H1 (cell line): ENCODE results near the gene KCND1. TPM values are rescaled to one million over a fixed set of nuclear protein-coding genes. Genes with fewer than 3 reads are reported as not detected.

Experiments used
- CTCF ChIA-PET: fragments of 300-600 bp; sonication (Branson Sonifier 250); formaldehyde crosslinking; loops from one replicate; lab custom pipeline; 2021; ENCODE audit not compliant: partially characterized antibody; lab: Charles Lee
- POLR2A ChIA-PET: fragments of 300-600 bp; sonication (Branson Sonifier 250); formaldehyde crosslinking; loops from one replicate; lab custom pipeline; 2021; ENCODE audit warnings: inconsistent platforms; ENCODE audit not compliant: partially characterized antibody; lab: Charles Lee
- DNase-seq, 2 experiments: peaks; one replicate each; pipeline versions ENCODE4 v3.0.0 to v3.0.0-alpha.2; 2010 to 2022; ENCODE audit warnings: low spot score in 2 of 2, low read depth in 1 of 2, mixed read lengths in 1 of 2
- FAIRE-seq: peaks from 2 replicates; lab custom pipeline; 2011; peaks lifted over from hg19 to GRCh38; lab: Jason Lieb, UNC
- H2AFZ ChIP-seq: 2 replicates; pipeline ENCODE4 v1.8.1; 2012; ENCODE audit warnings: low read length, inconsistent platforms
- H2AK5ac ChIP-seq: 2 replicates; pipeline ENCODE4 v1.6.1; 2013; ENCODE audit warnings: low read depth, low read length
- H2BK120ac ChIP-seq: replicated peaks from 2 replicates; pipeline ENCODE3; 2013; ENCODE audit warnings: low read depth, low read length, inconsistent platforms
- H2BK12ac ChIP-seq: 2 replicates; pipeline ENCODE4 v1.6.1; 2013; ENCODE audit warnings: low read depth, low read length
- H2BK15ac ChIP-seq: 2 replicates; pipeline ENCODE4 v1.6.1; 2013; ENCODE audit warnings: low read length
- H2BK20ac ChIP-seq: 2 replicates; pipeline ENCODE4 v1.6.1; 2013; ENCODE audit warnings: low read length
- H2BK5ac ChIP-seq: 2 replicates; pipeline ENCODE4 v1.6.1; 2013; ENCODE audit warnings: low read depth, low read length
- H3K14ac ChIP-seq: 2 replicates; pipeline ENCODE4 v1.6.1; 2013; ENCODE audit warnings: inconsistent platforms; ENCODE audit not compliant: insufficient read length
- H3K18ac ChIP-seq: 2 replicates; pipeline ENCODE4 v1.6.1; 2013; ENCODE audit warnings: low read length; ENCODE audit errors: extremely low read depth
- H3K23ac ChIP-seq: 2 replicates; pipeline ENCODE4 v1.6.1; 2013; ENCODE audit warnings: inconsistent platforms; ENCODE audit not compliant: insufficient read length
- H3K23me2 ChIP-seq: 2 replicates; pipeline ENCODE4 v1.6.1; 2013; ENCODE audit warnings: low read depth, low read length
- H3K27ac ChIP-seq: 2 replicates; pipeline ENCODE4 v1.6.1; 2011; ENCODE audit warnings: low read depth, low read length, inconsistent platforms
- H3K27me3 ChIP-seq, 4 experiments: replicated peaks in 1 of 4; 1 replicate in 1 of 4; 2 replicates in 3 of 4; pipeline versions ENCODE4 v1.6.1 to v1.8.1; 2011 to 2013; ENCODE audit warnings: low read length in 3 of 4, mild to moderate bottlenecking in 3 of 4, inconsistent platforms in 2 of 4, mixed read lengths in 2 of 4, moderate library complexity in 1 of 4; ENCODE audit not compliant: control insufficient read depth in 3 of 4, insufficient read depth in 3 of 4; ENCODE audit errors: extremely low read depth in 1 of 4
- H3K36me3 ChIP-seq, 4 experiments: 2 replicates each; pipeline versions ENCODE4 v1.6.1 to v1.8.1; 2011 to 2013; ENCODE audit warnings: mild to moderate bottlenecking in 4 of 4, low read length in 3 of 4, moderate library complexity in 2 of 4, control low read depth in 1 of 4, inconsistent platforms in 1 of 4; ENCODE audit not compliant: insufficient read depth in 4 of 4, control insufficient read depth in 2 of 4
- H3K4ac ChIP-seq: replicated peaks from 2 replicates; pipeline ENCODE3; 2013; ENCODE audit warnings: low read length, low read depth, mixed read lengths, inconsistent platforms; ENCODE audit not compliant: insufficient read length
- H3K4me1 ChIP-seq, 4 experiments: replicated peaks in 1 of 4; 1 replicate in 1 of 4; 2 replicates in 3 of 4; pipeline versions ENCODE4 v1.6.1 to v1.8.1; 2011 to 2013; ENCODE audit warnings: low read length in 3 of 4, inconsistent platforms in 2 of 4, mixed read lengths in 1 of 4; ENCODE audit not compliant: insufficient read depth in 4 of 4, control insufficient read depth in 3 of 4
- H3K4me2 ChIP-seq, 2 experiments: 2 replicates each; pipeline versions ENCODE4 v1.6.1 to v1.8.1; 2011 to 2013; ENCODE audit warnings: low read depth in 2 of 2, low read length in 2 of 2, control low read depth in 1 of 2, inconsistent platforms in 1 of 2, mild to moderate bottlenecking in 1 of 2; ENCODE audit not compliant: insufficient read depth in 1 of 2
- H3K4me3 ChIP-seq, 4 experiments: fragments of 200-600, 300-600 bp in 1 of 4; sonication (generic), shearing (Covaris generic), sonication (Bioruptor Twin) in 1 of 4; 2 replicates each; pipeline versions ENCODE4 v1.5.1 to v1.8.1; 2011 to 2016; ENCODE audit warnings: low read length in 4 of 4, low read depth in 3 of 4, control low read depth in 2 of 4, inconsistent platforms in 2 of 4, mild to moderate bottlenecking in 2 of 4, mixed read lengths in 1 of 4, moderate library complexity in 1 of 4; ENCODE audit not compliant: insufficient read depth in 2 of 4; ENCODE audit errors: extremely low read depth in 1 of 4
- H3K56ac ChIP-seq: replicated peaks from 2 replicates; pipeline ENCODE3; 2013; ENCODE audit warnings: low read depth, mild to moderate bottlenecking, mixed read lengths, low read length, inconsistent platforms; ENCODE audit not compliant: insufficient read length
- H3K79me1 ChIP-seq: 2 replicates; pipeline ENCODE4 v1.6.1; 2013; ENCODE audit warnings: low read depth, low read length, control low read depth
- H3K79me2 ChIP-seq, 2 experiments: 2 replicates each; pipeline versions ENCODE4 v1.6.1 to v1.8.1; 2012 to 2013; ENCODE audit warnings: low read length in 2 of 2, mild to moderate bottlenecking in 2 of 2, inconsistent platforms in 1 of 2; ENCODE audit not compliant: insufficient read depth in 2 of 2, control insufficient read depth in 1 of 2
- H3K9ac ChIP-seq, 4 experiments: replicated peaks in 1 of 4; 1 replicate in 1 of 4; 2 replicates in 3 of 4; pipeline versions ENCODE4 v1.6.1 to v1.8.1; 2011 to 2013; ENCODE audit warnings: low read depth in 3 of 4, low read length in 3 of 4, control low read depth in 2 of 4, mild to moderate bottlenecking in 2 of 4, moderate library complexity in 2 of 4, inconsistent platforms in 1 of 4; ENCODE audit errors: extremely low read depth in 1 of 4
- H3K9me3 ChIP-seq, 2 experiments: 2 replicates each; pipeline versions ENCODE4 v1.6.1 to v1.8.1; 2012 to 2013; ENCODE audit warnings: mild to moderate bottlenecking in 2 of 2, moderate library complexity in 2 of 2, control low read depth in 1 of 2, inconsistent platforms in 1 of 2, low read depth in 1 of 2, low read length in 1 of 2, mixed read lengths in 1 of 2; ENCODE audit not compliant: insufficient read depth in 2 of 2
- H4K20me1 ChIP-seq, 2 experiments: replicated peaks in 1 of 2; 2 replicates each; pipeline versions ENCODE3 to v1.8.1; 2011 to 2013; ENCODE audit warnings: inconsistent platforms in 2 of 2, low read length in 2 of 2, mild to moderate bottlenecking in 1 of 2; ENCODE audit not compliant: insufficient read depth in 2 of 2, control insufficient read depth in 1 of 2
- H4K5ac ChIP-seq: 2 replicates; pipeline ENCODE4 v1.6.1; 2013; ENCODE audit warnings: low read length, low read depth, mixed read lengths, inconsistent platforms; ENCODE audit not compliant: insufficient read length
- H4K8ac ChIP-seq: 2 replicates; pipeline ENCODE4 v1.8.0; 2013; ENCODE audit warnings: mild to moderate bottlenecking, moderate library complexity, low read length, inconsistent platforms; ENCODE audit not compliant: insufficient read depth; ENCODE audit errors: extremely low read depth
- H4K91ac ChIP-seq: replicated peaks from 2 replicates; pipeline ENCODE3; 2013; ENCODE audit warnings: low read length, mixed read lengths, inconsistent platforms; ENCODE audit not compliant: insufficient read length
- BRCA1 ChIP-seq: IDR thresholded peaks from 2 replicates; pipeline ENCODE4 v1.6.1; 2012; ENCODE audit warnings: low read depth, low read length, improper control_type of control experiment
- CBX8 ChIP-seq: fragments of 300-800, 300-1000 bp; sonication (generic); IDR thresholded peaks from 2 replicates; pipeline ENCODE4 v1.7.1; 2016; ENCODE audit warnings: low read depth, low read length, borderline replicate concordance
- EGR1 ChIP-seq: IDR thresholded peaks from 2 replicates; pipeline ENCODE4 v1.6.1; 2011; ENCODE audit warnings: low read depth, low read length, borderline replicate concordance
- JUN ChIP-seq: IDR thresholded peaks from 2 replicates; pipeline ENCODE4 v1.6.1; 2011; ENCODE audit warnings: low read depth, mild to moderate bottlenecking, improper control_type of control experiment, low read length
- JUND ChIP-seq: IDR thresholded peaks from 2 replicates; pipeline ENCODE4 v1.6.1; 2011; ENCODE audit warnings: mild to moderate bottlenecking, improper control_type of control experiment, low read length
- RXRA ChIP-seq: IDR thresholded peaks from 2 replicates; pipeline ENCODE4 v1.6.1; 2011; ENCODE audit warnings: low read depth, mild to moderate bottlenecking, low read length, moderate library complexity; ENCODE audit not compliant: insufficient read depth
- SIRT6 ChIP-seq: IDR thresholded peaks from one replicate; pipeline ENCODE4 v1.7.1; 2012; ENCODE audit warnings: low read length, inconsistent platforms
- SP4 ChIP-seq: IDR thresholded peaks from 2 replicates; pipeline ENCODE4 v1.6.1; 2012; ENCODE audit warnings: low read length, inconsistent platforms
- SUZ12 ChIP-seq: fragments of 200-600 bp; sonication (generic); IDR thresholded peaks from 2 replicates; pipeline ENCODE4 v1.6.1; 2012; ENCODE audit warnings: mild to moderate bottlenecking, inconsistent platforms, low read length, moderate library complexity, mixed read lengths
- WGBS, 2 experiments: shearing (Covaris generic) in 1 of 2; methylation state at CpG; one replicate each; pipeline versions ENCODE4 v1.1.6 to v1.1.7; 2013 to 2015; ENCODE audit warnings: low lambda C conversion rate in 2 of 2, mixed read lengths in 2 of 2, inconsistent platforms in 1 of 2, low coverage in 1 of 2, missing lambda C conversion rate in 1 of 2; ENCODE audit not compliant: insufficient replicate concordance in 2 of 2, insufficient coverage in 1 of 2, insufficient read length in 1 of 2; ENCODE audit errors: extremely low coverage in 1 of 2, missing lambda C conversion rate in 1 of 2; 5-methylcytosine and 5-hydroxymethylcytosine counted together
- polyA plus RNA-seq, 7 experiments: library from polyadenylated mRNA; depleted of rRNA in 3 of 7; stranded (reverse) in 5 of 7; unstranded in 2 of 7; fragments of >200 nt in 5 of 7; fragments of 200-250 nt in 2 of 7; gene quantifications; 1 replicate in 5 of 7; 2 replicates in 1 of 7; 4 replicates in 1 of 7; pipeline versions ENCODE4 v1.2.1 to v1.2.3, GENCODE V29; 2011 to 2013; ENCODE audit warnings: missing spikeins in 2 of 7, mixed read lengths in 2 of 7
- total RNA-seq: library from RNA; stranded (reverse); fragmentation: NEBNext Ultra II Directional; extraction: Animal tissue kit (Norgen Biotek cat#: 25700); gene quantifications from 2 replicates; pipeline ENCODE4 v1.2.1, GENCODE V29; 2021

Gene KCND1
- total and polyA plus RNA-seq, 2 of the 8 experiments (the other 6 are each of a cell fraction or from before 2014, with no cell fraction given) = 3.1 to 6.8 TPM

GRCh38 chrX:48975041-48975440 lies 3.4 kb upstream of the KCND1 start:
- Histone ChIP-seq H2AK5ac (no peak overlapping the region), H3K4me2 (no peak overlapping the region), H2BK120ac (no peak overlapping the region), H3K18ac (no peak overlapping the region), H2AFZ (no peak overlapping the region), H3K79me1 (no peaks in the 10 kb centered on the region), H3K27me3 (no peaks in the 10 kb centered on the region), H2BK12ac (no peak overlapping the region), H3K27ac (no peak overlapping the region), H2BK15ac (no peak overlapping the region), H3K36me3 (peaks cover 2 to 31% (median 18%) of the 10 kb centered on the region in 4 experiments; a peak in 5 of 8 replicates), H4K91ac (no peak overlapping the region), H3K23ac (no peak overlapping the region), H3K4me3 (no peak overlapping the region), H4K20me1 (peaks cover 2 to 4% of the 10 kb centered on the region in 2 experiments), H3K14ac (no peak overlapping the region), H4K8ac (no peak overlapping the region), H3K56ac (no peak overlapping the region), H3K9ac (no peak overlapping the region), H2BK5ac (no peak overlapping the region), H3K4me1 (0 out of 7 replicates have a peak, but pooled peaks cover 0 to 3% (median 0%) of the 10 kb centered on the region in 4 experiments), H3K23me2 (peaks cover 4% of the 10 kb centered on the region; the same call in 1 of the 2 replicates), H3K4ac (no peak overlapping the region), H4K5ac (no peak overlapping the region), H3K79me2 (no peaks in the 10 kb centered on the region), H2BK20ac (no peak overlapping the region), H3K9me3 (no peaks in the 10 kb centered on the region)
- no CpG with 5 or more reads among the region's 7 CpGs for whole genome bisulfite sequencing, 2 experiments
- DNase-seq (no peak), FAIRE-seq (no peak)
- ChIA-PET POLR2A (interaction anchor here (0.8 to 9.0 kb wide), 6 partner anchors 8 to 56 kb away, joined by 3 to 70 read pairs (median 4); partner anchors contain the start of gene OTUD5), CTCF (interaction anchor here (1.1 kb wide), 1 partner anchor 24 kb away, joined by 3 read pairs; no protein-coding TSS in a partner anchor)
- TF ChIP-seq JUND (no peak), SUZ12 (no peak), JUN (no peak), RXRA (no peak), BRCA1 (no peak), SIRT6 (no peak), EGR1 (no peak), SP4 (no peak), CBX8 (no peak)
